HuH-7 (cell line): ENCODE results near the gene MRPL49.
"Not testable (repeated sequence)": the region's sequence is repeated elsewhere in the genome, so short reads cannot be mapped to it uniquely, and the experiment has no call there.

Experiments used
- DNase-seq: peaks from one replicate; pipeline ENCODE4 v3.0.0; 2011; ENCODE audit warnings: low spot score

MRPL49 gene

DNA sequence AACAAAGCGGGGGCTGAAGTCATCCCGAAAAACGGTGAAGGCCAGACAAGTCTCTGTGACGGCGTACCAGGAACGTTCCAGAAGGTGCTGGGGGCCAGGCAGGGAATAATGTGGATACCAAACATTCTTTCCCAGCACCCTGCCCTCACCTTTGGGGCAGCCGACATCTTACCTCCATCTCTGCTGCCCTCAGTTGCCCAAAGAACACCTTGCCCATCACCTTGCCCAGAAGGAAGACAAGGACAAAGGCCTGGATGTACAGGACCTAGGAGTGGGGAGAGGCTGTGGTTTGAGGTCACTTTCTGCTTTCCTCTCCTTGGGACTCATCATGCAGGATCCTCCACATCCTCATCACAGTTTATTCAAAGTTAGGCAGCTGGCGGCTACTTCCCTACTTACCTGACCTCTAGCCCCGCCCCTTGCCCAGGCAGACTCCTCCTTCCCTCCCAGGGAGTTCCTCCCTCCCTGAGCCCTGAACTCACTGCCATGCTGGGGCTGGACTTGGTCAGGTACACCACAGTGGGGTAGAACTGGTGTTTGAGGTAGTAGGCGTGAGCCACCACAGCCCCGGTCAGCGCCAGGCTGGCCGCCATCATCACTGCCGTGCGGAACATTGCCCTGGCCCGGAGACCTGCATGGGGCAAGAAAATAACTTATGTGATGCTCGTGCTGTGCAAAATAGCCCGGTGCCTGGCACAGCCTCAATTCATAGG lies 11.0 kb downstream of the MRPL49 start:
- no peak for DNase-seq

DNA sequence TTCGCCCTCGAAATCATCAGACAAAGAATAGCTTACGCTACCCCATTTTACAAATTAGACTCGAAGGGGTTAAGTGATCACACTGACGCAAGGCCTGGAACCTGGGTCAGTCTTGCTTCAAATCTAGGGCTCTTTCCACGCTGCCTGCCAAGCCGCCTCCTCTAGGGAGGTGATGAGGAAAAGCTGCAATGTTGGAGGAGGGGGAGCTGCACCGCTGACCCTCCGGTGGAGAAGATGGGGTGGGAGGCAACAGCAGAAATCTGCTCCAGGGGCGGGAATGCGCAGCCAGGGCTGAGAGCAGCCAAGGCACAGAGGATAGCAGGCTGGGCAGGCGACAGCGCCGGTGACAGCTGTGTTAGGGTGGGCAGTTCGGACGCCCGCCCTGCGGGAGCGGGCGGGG lies 11.6 kb downstream of the MRPL49 start:
- DNase-seq: no peak

DNA sequence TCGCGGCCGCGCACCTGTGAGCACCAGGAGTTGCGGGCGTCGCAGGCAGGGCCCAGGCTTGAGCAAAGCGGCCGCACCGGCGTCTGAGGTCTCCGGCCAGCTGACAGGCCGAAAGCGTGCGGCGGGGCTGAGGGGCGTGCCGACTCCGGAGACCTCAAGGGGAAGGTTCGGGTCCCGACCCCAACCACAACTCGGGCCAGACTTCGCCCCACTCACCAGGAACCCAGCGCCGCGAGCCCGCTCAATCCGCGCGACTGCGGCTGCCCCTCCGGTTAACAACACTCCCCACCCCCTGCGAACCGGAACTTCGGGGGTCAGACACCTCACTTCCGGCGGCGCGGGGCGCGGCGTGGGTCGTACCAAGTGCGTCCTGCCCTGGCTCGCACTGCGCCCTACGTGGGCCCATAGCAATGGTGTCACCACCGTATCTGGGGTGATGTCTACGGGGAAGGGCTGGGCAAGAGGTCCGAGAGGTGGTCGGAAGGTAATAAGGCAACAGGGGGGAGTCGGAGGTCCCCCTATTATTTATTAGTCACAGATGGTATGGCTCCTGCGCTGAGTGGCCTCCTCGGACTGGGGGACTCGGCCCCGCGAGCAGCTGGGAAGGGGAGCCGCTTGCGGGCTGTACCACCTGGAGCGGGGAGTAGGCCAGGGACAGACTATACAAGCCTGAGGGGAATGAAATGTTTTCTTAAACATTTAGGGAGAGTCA lies 12.3 kb downstream of the MRPL49 start, which contains the start of gene SYVN1:
Gene SYVN1 (minus strand): TSS at position 280 of the 712 bp plus-strand sequence. CDS start 918 bp downstream, outside the sequence.
- DNase-seq: peak; percentile 93

DNA sequence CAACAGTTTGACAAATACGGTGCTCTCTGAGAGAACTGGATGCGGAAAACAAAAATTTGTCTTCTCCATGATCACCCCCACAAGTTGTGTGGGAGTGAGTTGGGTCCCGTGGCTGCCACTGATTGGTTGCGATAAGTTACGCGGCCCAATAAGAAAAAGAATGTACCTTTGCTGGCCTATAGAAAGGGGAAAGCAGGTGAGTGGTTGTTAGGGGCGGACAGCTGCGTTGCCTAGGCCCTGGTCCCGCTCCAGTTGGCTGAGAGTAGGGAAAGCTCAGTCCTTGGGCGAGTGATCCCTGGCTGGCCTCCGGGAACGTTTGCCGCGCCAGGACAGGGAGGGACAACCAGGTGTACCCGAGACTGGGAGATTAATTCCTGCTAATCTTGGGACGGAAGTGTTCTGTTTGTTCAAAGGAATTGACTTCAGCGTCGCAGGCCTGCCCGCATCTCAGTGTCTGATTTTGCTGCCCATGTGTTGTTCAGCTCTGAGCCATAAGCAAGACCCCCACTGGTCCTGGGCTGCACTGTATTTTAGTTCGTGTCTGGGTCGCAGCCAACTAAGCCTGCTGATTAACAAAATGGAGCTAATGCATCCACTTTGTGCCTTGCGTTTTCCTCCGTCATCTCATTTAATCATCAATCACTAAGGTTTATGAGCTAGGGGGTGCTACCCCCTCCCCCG lies 13.0 kb downstream of the MRPL49 start:
- DNase-seq: peak; percentile 98

DNA sequence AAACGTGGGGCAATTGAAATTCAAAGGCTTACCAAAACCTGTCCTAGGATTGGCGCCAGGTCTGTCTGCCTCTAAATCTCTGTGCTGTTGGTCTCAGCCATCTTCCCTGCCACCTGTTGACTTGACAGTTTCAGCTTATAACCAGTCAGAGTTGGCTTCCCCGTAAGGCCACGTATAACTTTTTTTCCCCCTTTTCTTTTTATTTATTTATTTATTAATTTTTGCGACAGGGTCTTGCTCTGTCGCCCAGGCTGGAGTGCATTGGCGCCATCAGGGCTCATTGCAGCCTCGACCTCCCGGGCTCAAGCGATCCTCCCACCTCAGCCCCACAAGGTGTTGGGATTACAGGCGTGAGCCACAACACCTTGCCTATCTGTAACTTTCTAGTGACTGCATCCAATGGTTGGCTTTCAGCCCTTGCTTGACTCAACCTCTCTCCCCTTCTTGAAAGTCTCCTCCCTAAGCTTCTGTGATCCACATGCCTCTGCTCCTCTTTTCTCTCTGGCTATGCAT lies 13.6 kb downstream of the MRPL49 start:
- DNase-seq: no peak

DNA sequence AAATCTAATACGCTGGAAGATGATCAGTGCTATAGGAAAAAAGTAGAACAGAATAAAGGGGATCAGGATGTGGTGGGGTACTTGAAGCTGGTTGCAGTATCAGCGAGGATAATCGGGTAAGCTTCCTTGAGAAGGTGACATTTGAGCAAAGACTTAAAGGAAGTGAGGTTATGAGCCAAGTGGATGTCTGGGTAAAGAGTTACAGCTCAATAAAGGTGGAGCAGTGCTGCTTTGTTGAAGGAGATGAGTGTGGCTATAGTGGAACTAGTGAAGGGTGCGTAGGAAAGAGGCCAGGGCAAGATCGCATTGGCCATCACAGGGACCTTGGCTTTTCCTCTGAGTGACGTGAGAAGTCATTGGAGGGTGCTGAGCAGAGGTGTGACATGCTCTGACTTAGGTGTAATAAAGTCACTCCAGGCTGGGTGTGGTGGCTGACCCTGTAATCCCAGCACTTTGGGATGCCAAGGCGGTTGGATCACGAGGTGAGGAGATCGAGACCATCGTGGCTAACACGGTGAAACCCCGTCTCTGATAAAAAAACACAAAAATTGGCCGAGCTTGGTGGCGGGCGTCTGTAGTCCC lies 14.5 kb downstream of the MRPL49 start:
- no peak for DNase-seq

DNA sequence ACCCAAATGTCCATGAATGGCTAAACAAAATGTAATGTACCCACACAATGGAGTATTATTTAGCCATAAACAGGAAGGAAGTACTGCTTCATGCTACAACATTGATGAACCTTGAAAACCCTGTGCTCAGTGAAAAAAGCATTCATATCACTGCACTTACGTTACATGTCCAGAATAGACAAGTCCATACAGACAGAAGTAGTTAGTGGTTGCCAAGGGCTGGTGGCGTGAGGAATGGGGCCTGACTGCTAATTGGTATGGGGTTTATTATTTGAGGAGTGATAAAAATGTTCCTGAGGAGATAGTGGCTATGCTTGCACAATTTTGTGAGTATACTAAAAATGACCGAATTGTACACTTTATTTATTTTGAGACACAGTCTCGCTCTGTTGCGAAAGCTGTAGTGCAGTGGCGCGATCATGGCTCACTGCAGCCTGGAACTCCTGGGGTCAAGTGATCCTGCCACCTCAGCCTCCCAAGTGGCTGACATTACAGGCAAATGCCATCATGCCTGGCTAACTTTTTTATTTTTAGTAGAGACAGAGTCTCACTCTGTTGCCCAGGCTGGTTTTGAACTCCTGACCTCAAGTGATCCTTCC lies 19.9 kb downstream of the MRPL49 start:
- no peak for DNase-seq

DNA sequence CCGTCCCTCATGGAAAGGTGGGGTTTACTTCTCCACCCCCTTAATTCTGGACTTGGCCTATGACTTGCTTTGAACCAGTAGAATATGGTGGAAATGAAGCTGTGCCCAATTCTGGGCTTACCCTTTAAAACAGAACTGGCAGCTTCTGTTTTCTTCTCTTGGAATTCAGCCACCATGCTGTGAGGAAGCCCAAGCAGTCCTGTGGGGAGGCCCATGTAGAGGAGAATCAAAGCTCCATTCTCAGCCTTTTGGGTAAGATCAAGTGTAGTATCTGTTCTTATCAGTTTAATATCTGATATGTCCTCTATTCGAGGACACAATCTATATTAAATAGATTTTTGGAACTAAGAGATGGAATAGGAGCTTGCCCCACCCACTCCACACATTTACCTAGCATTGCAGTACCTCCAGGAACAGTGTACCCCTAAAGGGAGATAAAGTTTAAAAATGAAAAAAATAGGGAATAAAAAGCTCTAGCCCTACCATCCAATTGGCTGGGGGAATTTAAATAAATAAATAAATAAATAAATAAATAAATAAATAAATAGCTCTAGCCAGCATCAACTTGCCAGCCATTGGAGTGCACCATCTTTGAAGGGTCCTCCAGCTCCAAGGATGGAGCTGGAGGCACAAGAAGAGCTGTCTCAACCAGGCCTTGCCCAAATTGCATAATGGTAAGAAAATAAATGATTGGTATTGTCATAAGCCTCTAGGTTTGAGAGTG lies 25.4 kb downstream of the MRPL49 start:
- DNase-seq: no peak

DNA sequence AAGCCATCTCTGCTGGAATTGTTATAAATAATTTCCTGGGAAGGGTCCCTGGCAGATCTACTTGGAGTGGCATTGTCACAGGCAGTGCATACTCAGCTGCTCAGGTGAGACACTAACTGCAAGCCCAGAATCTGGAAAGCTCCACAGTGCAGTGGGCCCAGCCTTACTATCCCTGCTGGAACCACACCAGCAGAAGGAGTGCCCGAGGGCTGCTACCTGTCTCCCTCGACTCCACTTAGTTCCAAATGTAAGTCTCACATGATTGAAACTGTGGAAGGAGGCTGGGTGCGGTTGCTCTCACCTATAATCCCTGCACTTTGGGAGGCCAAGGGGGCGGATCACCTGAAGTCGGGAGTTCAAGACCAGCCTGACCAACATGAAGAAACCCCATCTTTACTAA lies 26.5 kb downstream of the MRPL49 start:
- no peak for DNase-seq

DNA sequence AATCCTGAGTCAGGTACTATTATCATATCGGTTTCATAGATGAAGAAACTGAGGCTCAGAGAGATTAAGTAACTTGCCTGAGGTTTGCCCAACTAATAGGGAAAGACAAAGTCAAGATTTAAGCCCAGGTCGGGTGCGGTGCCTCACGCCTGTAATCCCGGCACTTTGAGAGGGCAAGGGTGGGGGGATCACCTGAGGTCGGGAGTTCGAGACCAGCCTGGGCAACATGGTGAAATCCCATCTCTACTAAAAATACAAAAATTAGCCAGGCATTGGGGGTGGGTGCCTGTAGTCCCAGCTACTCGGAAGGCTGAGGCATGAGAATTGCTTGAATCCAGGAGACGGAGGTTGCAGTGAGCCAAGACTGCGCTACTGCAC lies 28.0 kb downstream of the MRPL49 start:
- DNase-seq: not testable (repeated sequence)

DNA sequence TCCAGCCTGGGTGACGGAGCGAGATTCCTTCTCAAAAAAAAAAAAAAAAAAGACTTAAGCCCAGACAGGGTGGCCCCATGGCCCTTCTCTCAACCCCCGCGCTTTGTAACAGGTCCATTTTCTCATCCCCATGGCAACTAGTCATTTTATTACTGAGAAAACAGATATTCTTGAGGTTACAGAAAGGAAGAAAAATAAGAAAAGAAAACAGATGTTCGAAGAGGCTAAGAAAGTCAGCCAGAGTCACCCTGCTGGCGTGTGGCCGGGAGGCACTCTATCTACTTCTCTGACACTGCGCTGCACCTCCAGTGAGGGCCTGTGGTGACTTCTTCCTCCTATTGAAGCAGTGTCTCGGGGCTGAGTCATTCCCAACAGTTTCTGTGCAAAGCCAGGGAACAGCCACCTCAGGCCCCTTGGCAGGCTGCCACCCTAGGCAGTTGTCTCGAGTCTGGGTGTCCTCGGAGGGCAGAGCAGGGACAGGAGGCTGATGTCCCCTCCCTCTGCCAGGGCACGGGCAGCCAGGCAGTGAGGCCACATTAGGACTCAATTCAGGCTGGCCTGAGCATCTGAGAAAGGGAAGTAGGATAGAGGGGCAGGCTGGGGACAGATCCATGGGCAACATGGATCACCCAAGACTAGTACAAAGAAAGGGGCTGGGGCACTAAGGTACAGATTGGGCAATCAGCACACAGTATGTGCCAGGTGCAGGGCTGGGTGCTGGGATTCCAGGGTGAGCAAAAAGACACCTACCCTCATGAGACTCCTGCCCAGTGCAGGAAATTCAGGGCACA lies 28.6 kb downstream of the MRPL49 start:
- no peak for DNase-seq

DNA sequence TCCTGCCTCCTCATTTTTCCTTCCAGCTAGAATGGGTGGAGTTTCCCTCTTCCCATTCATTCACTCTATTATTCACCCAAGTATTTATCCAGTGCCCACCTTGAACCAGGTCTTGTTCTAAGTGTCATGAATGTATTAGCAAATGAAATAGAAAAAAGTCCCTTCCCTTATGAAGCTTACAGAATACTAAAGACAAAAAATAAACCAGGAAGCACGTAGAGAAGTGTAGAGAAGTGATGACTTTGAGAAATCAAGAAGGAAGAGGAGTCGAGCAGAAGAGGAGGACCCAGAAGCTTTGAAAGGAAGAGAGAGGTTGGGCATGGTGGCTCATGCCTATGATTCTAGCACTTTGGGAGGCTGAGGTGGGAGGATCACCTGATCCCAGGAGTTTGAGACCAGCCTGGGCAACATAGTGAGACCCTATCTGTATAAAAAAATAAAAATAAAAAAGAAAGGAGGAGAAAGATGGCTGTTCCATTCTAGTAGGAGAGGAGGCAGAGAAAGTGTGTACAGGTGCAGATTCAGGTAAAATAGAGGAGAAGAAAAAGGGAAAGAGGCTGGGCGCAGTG lies 29.3 kb downstream of the MRPL49 start:
- DNase-seq: no peak

DNA sequence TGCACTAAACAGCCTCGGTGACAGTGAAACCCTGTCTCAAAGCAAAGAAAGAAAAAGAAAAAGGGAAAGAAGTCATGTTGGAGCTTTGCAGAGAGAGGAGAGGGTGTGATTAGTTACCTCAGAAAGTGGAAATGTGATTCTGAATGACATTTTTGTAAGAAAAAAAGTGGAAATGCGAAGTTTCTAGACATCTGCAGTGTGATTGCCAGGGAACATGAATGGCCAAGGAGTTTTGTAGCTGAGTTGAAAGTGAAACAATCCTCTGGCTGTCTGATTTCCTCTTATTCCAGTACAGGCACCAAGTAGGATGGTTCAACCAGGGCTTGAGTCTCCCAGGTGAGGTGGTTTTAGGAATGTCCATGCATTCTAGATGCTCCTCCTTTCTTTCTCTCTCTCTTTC lies 30.0 kb downstream of the MRPL49 start:
- DNase-seq: no peak

DNA sequence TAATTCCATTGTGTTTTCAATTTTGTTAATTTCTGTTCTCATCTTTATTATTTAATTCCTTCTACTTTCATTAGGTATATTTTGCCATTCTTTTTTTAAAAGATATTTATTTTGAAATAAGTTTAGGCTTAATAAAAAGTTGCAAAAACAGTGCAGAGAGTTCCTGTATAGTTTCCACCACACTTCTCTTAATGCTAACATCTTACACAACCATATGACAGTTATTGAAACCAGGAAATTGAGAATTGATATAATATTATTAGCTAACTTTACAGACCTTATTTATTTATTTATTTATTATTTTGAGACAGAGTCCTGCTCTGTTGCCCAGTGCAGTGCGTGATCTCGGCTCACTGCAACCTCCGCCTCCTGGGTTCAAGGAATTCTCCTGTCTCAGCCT lies 34.1 kb downstream of the MRPL49 start:
- DNase-seq: no peak

DNA sequence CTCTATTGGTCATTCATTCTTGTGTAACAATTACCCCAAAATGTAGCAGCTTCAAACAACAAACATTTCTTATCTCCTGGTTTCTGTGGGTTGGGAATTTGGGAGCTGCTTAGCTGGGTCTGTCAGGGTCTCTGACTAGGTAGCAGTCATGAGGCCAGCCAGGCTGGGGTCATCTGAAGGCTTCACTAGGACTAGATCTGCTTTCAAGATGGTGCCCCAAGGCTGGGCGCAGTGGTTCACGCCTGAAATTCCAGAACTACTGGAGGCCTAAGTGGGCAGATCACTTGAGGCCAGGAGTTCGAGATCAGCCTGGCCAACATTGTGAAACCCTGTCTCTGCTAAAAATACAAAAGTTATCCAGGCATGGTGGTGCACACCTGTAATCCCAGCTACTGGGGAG lies 34.8 kb downstream of the MRPL49 start:
- no peak for DNase-seq

DNA sequence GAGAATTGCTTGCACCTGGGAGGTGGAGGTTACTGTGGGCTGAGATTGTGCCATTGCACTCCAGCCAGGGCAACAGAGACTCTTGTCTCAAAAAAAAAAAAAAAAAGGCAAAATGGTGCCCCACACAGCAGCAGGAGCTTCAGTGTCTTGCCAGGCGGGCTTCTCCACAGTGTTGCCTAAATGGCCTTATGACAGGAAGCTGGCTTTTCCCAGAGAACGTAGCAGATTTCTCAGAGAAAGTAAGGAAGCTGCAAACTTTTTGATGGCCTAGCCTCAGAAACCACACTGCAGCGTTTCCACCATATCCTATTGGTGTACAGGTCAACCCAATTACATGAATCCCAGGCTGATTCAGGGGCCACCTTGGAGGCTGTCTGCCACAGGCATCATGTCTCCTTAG lies 35.2 kb downstream of the MRPL49 start:
- no peak for DNase-seq

DNA sequence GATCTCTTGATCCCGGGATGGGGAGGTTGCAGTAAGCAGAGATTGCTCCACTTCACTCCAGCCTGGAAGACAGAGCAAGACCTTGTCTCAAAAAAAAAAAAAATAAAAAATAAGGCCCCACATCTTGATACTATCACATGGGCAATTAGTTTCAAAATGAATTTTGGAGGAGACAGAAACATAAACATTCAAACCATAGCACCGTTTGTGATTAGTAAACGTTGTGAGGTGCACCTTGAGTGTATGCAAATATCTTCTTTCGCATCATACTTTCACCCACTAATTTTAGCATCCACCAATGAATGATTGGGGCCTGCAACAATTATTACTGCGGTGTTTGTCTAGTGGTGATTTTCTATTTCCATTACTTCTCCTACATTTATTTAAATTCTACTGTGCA lies 36.9 kb downstream of the MRPL49 start:
- DNase-seq: no peak

DNA sequence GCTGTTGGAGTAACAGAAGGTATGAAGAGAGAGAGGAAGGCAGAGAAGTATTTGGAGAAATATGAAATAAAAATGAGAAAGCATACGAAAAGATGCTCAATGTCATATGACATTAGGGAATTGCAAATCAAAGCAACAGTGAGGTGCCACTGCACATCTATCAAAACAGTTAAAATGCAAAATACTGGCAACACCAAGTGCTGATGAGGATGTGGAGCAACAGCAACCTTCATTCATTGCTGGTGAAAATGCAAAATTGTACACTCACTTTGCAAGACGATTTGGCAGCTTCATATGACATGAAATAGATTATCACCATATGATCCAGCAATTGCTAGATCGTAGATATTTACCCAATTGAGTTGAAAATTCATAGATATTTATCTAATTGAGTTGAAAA lies 38.5 kb downstream of the MRPL49 start:
- no peak for DNase-seq

DNA sequence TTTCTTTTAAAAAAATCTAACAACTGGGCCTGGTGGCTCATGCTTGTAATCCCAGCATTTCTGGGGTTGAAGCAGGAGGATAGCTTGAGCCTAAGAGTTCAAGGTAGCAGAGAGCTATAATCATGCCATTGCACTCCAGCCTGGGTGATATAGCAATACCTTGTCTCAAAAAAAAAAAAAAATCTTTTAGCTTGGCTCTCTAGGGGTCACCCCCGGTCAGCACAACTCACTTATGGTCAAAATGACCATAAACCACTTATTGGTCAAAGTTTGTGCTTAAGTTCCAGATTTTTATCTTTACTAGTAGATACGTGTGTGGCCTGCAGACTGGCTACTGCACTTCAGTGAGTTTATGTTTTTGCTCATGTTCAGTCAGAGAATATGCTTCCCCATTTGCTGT lies 41.6 kb downstream of the MRPL49 start:
- peak; percentile 39 for DNase-seq
